ENCODE measurements around the gene CD33.
"Not testable (repeated sequence)": the region's sequence is repeated elsewhere in the genome, so short reads cannot be mapped to it uniquely, and the experiment has no call there.

The CD33 gene

GRCh38 chr19:51224898-51225393 is at the start of gene CD33:
TSS of gene CD33 (plus strand) at chr19:51225080. CDS start at chr19:51225119, 39 bp downstream.
- not testable (repeated sequence) for FAIRE-seq

GRCh38 chr19:51179256-51179655 is 45.6 kb upstream of the CD33 start:
- FAIRE-seq: no peak

GRCh38 chr19:51181377-51181912 is 43.4 kb upstream of the CD33 start:
- FAIRE-seq: no peak

- no peak for FAIRE-seq
Observed at GRCh38 chr19:51181913-51182419, 42.9 kb upstream of the CD33 start.

GRCh38 chr19:51183629-51184028 is 41.3 kb upstream of the CD33 start:
- no peak for FAIRE-seq

- no peak for FAIRE-seq
Observed at GRCh38 chr19:51185069-51185867, 39.6 kb upstream of the CD33 start.

- no peak for FAIRE-seq
Observed at GRCh38 chr19:51185868-51186215, 39.0 kb upstream of the CD33 start.

GRCh38 chr19:51186323-51186722 is 38.6 kb upstream of the CD33 start:
- FAIRE-seq: no peak

GRCh38 chr19:51187395-51188226 is 37.3 kb upstream of the CD33 start:
- no peak for FAIRE-seq

GRCh38 chr19:51188227-51188559 is 36.7 kb upstream of the CD33 start:
- no peak for FAIRE-seq

GRCh38 chr19:51192689-51193088 is 32.2 kb upstream of the CD33 start:
- no peak for FAIRE-seq

GRCh38 chr19:51194527-51195315 is 30.2 kb upstream of the CD33 start:
- no peak for FAIRE-seq

- FAIRE-seq: no peak
Observed at GRCh38 chr19:51195316-51195586, 29.6 kb upstream of the CD33 start.

GRCh38 chr19:51195616-51196015 is 29.3 kb upstream of the CD33 start:
- no peak for FAIRE-seq

- no peak for FAIRE-seq
Observed at GRCh38 chr19:51196181-51196580, 28.7 kb upstream of the CD33 start.

- FAIRE-seq: no peak
Observed at GRCh38 chr19:51198641-51199040, 26.2 kb upstream of the CD33 start.

- FAIRE-seq: no peak
Observed at GRCh38 chr19:51200071-51200666, 24.7 kb upstream of the CD33 start.

- FAIRE-seq: no peak
Observed at GRCh38 chr19:51201712-51202111, 23.2 kb upstream of the CD33 start.

- FAIRE-seq: no peak
Observed at GRCh38 chr19:51203916-51204315, 21.0 kb upstream of the CD33 start.

GRCh38 chr19:51204321-51204720 is 20.6 kb upstream of the CD33 start:
- no peak for FAIRE-seq

- FAIRE-seq: no peak
Observed at GRCh38 chr19:51207747-51208146, 17.1 kb upstream of the CD33 start.

- no peak for FAIRE-seq
Observed at GRCh38 chr19:51210191-51210784, 14.6 kb upstream of the CD33 start.
